PFSK-1 (cell line): ENCODE measurements around the gene RPAP3.

Experiments
- SIN3A ChIP-seq: IDR thresholded peaks from 2 replicates; pipeline ENCODE4 v1.6.1; 2012; ENCODE audit warnings: mild to moderate bottlenecking, low read length, moderate library complexity, borderline replicate concordance; ENCODE audit not compliant: insufficient read depth
- TAF1 ChIP-seq: IDR thresholded peaks from 2 replicates; pipeline ENCODE4 v1.6.1; 2012; ENCODE audit warnings: low read length, control low read depth, borderline replicate concordance; ENCODE audit not compliant: insufficient read depth
- TF ChIP-seq, protein P1 (sequence below), 2 experiments: IDR thresholded peaks; 2 replicates each; pipeline versions ENCODE4 v1.6.1 to v1.8.0; 2011 to 2012; ENCODE audit warnings: low read depth in 2 of 2, low read length in 2 of 2, control low read depth in 1 of 2, inconsistent platforms in 1 of 2, mild to moderate bottlenecking in 1 of 2, moderate library complexity in 1 of 2; ENCODE audit not compliant: insufficient read depth in 1 of 2

DNA sequence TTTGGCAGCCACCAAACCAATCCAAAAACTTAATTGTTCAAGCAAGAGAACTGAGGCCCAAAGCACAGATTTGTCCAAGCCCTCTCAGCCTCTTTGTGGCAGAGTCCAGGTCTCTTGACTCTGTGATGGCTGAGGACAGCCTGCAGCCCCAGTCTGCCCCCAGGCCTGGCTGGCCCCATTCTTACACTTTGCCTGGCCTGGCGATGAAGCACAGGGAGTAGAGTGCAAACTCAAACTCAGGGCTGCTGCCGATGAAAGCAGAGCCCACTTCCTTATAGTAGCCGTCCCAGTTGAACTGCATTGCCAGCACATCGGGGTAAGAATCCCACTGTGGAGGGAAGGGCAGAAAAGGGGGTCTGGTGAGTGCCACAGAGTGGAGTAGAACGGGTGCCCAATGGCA, 5.6 kb upstream of the RPAP3 start:
- TF ChIP-seq TAF1 = no peak
- TF ChIP-seq SIN3A = no peak
- TF ChIP-seq, protein P1, sequence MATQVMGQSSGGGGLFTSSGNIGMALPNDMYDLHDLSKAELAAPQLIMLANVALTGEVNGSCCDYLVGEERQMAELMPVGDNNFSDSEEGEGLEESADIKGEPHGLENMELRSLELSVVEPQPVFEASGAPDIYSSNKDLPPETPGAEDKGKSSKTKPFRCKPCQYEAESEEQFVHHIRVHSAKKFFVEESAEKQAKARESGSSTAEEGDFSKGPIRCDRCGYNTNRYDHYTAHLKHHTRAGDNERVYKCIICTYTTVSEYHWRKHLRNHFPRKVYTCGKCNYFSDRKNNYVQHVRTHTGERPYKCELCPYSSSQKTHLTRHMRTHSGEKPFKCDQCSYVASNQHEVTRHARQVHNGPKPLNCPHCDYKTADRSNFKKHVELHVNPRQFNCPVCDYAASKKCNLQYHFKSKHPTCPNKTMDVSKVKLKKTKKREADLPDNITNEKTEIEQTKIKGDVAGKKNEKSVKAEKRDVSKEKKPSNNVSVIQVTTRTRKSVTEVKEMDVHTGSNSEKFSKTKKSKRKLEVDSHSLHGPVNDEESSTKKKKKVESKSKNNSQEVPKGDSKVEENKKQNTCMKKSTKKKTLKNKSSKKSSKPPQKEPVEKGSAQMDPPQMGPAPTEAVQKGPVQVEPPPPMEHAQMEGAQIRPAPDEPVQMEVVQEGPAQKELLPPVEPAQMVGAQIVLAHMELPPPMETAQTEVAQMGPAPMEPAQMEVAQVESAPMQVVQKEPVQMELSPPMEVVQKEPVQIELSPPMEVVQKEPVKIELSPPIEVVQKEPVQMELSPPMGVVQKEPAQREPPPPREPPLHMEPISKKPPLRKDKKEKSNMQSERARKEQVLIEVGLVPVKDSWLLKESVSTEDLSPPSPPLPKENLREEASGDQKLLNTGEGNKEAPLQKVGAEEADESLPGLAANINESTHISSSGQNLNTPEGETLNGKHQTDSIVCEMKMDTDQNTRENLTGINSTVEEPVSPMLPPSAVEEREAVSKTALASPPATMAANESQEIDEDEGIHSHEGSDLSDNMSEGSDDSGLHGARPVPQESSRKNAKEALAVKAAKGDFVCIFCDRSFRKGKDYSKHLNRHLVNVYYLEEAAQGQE (IDR thresholded peaks at IDR 0.05; ENCODE audit: insufficient read depth in 1 of 2, low read depth in 2 of 2, low read length in 2 of 2) = no peak
